ENCODE data around the gene TAGAP.
"Not testable (repeated sequence)": the region's sequence is repeated elsewhere in the genome, so short reads cannot be mapped to it uniquely, and the experiment has no call there.

The TAGAP gene

GRCh38 chr6:159010037-159010612 is 34.7 kb downstream of the TAGAP start:
- not testable (repeated sequence) for DNase-seq

DNA sequence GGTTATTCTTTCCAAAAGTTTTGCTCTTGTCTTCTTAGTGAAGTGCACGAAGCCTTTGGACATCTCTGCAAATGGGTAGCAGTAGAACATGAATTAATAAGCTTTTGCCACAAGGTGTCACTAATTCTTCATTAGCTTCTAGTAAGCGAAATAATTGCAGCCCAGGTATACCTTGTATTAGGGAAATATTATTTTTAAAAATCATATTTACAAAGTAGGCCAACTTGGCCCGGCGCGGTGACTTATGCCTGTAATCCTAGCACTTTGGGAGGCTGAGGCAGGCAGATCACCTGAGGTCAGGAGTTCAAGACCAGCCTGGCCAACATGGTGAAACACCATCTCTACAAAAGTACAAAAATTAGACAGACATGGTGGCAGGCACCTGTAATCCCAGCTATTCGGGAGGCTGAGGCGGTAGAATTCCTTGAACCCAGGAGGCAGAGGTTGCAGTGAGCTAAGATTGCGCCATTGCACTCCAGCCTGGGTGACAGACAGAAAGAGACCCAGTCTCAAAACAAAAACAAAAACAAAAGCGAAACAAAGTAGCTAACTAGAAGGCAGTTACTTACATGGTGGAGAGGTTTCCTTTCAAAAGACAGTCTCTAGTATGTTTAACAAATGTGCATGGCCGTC is 36.0 kb downstream of the TAGAP start:
- DNase-seq: peak; percentile 58

- DNase-seq: no peak
These were observed 37.3 kb downstream of the TAGAP start for GRCh38 chr6:159007510-159007909.

- DNase-seq: no peak
These were observed 39.4 kb downstream of the TAGAP start for GRCh38 chr6:159005436-159005835.

DNA sequence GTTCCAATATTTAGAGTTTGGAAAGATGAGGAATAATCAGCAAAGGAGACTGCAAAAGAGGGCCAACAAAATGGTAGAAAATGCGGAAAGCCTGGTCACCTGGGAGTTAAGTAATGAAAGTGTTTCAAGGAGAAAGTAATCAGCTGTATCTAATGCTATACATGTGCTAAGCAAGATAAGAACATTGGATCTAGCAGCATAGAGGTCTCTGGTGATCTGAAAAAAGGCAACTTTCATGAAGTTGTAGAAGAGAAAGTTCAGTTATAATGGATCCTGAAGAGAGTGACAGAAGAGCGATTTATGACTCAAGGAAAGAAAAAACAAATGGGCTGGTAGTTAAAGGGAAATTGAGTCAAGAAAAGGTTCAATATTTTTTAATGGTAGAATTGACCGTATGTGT is 40.2 kb downstream of the TAGAP start:
- no peak for DNase-seq

- no peak for DNase-seq
These were observed 42.2 kb downstream of the TAGAP start for GRCh38 chr6:159002432-159003155.

- DNase-seq: peak; percentile 99
These were observed 45.0 kb downstream of the TAGAP start, which contains the start of gene RSPH3 for GRCh38 chr6:158999666-159000403. RSPH3 (minus strand) TSS chr6:159000202; CDS start chr6:158999550, 652 bp downstream.

DNA sequence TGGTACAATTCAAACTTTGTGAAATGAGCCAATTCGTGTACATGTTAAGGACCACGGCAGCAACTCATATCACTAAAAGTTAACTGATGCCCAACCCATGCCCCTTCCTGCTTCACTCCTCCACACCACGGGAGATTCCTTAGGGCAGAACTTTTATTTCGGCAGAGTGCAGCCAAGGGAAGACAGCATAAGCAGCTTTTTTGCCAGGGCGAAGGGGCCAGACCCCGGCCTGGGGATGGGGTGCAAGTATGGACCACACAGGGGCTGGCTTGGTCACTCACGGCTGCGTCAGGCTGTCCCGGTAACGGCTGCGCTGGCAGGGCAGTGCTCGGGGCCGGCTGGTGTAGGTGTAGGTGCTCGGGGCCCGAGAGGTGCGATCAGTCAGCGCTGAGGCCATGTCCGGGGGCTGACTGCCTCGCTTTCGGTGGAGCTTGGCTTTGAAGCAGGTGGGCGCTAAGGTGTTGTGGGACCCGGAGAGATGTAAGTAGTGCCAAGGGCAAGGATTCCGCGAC is 45.6 kb downstream of the TAGAP start:
- no peak for DNase-seq

GRCh38 chr6:158996856-158997255 is 47.9 kb downstream of the TAGAP start:
- DNase-seq: no peak

GRCh38 chr6:158993639-158994038 is 51.2 kb downstream of the TAGAP start:
- no peak for DNase-seq

GRCh38 chr6:158991017-158991723 is 53.6 kb downstream of the TAGAP start:
- DNase-seq: no peak

- not testable (repeated sequence) for DNase-seq
These were observed 55.1 kb downstream of the TAGAP start for GRCh38 chr6:158989711-158990110.

DNA sequence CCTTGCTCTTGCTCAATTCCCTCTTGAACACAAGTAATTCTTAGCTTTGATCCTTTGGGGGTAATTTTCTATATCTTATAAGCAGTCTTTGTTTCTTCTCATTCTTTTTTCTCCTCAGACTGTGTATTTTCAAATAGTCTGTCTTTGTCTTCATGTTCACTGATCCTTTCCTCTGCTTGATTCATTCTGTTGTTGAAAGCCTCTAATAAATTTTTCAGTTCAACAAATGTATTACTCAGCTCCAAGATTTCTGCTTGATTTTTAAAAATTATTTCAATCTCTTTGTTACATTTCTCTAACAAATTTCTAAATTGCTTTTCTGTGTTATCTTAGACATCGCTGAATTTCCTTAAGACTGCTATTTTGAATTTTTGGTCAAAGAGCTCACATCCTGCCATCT is 56.3 kb downstream of the TAGAP start:
- DNase-seq: no peak

DNA sequence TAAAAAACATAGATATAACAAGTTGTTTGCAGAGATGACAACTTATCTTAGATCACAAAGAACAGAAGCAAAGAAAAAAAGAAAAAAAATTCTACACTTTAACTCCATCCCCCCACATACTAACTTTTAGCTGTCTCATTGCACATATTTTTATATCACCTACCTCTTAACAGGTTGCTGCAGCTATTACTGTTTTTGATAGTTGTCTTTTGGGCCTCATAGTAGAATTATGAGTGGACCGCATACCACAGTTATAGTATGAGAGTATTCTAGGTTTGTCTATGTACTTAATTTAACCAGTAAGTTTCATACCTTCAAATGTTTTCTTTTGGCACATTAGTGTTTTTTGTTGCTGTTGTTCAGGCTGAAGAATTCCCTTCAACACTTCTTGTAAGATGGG is 57.1 kb downstream of the TAGAP start:
- no peak for DNase-seq
